CD4-positive, CD25-positive, alpha-beta regulatory T cell (primary cell): Measurements from ENCODE around the gene CYB5R3. TPM values are rescaled to one million over a fixed set of nuclear protein-coding genes. Genes with fewer than 3 reads are reported as not detected.
A peak's percentile ranks its signal among the peaks of the same experiment; 100 is the strongest.

Experiments
- ATAC-seq, 2 donors: fragments of 150-1000 bp; cut with Tn5 transposase; one replicate each; pipeline ENCODE4 v1.10.0; 2021; ENCODE audit warnings: low read depth in 2 of 2, moderate number of reproducible peaks in 2 of 2, moderate library complexity in 1 of 2
- DNase-seq, 3 donors: peaks; one replicate each; pipeline versions ENCODE4 v3.0.0 to v3.0.0-alpha.2; 2012 to 2022; ENCODE audit warnings: mixed read lengths in 1 of 3
- H3K27ac ChIP-seq: one replicate; pipeline ENCODE4 v1.7.0; 2013; ENCODE audit warnings: mild to moderate bottlenecking, low read length; ENCODE audit not compliant: insufficient read depth, poor library complexity, severe bottlenecking
- H3K27me3 ChIP-seq: one replicate; pipeline ENCODE4 v1.7.0; 2013; ENCODE audit warnings: low read length; ENCODE audit not compliant: control insufficient read depth, insufficient read depth
- H3K36me3 ChIP-seq: one replicate; pipeline ENCODE4 v1.7.0; 2013; ENCODE audit warnings: mild to moderate bottlenecking, low read length, moderate library complexity; ENCODE audit not compliant: control insufficient read depth, insufficient read depth
- H3K4me1 ChIP-seq: 2 replicates; pipeline ENCODE4 v1.7.0; 2013; ENCODE audit warnings: mild to moderate bottlenecking, low read length; ENCODE audit not compliant: insufficient read depth, control insufficient read depth, poor library complexity, severe bottlenecking
- H3K4me3 ChIP-seq: one replicate; pipeline ENCODE4 v1.7.0; 2013; ENCODE audit warnings: low read depth, mild to moderate bottlenecking, low read length, moderate library complexity
- H3K9me3 ChIP-seq, 2 experiments: 1 replicate in 1 of 2; 2 replicates in 1 of 2; pipeline ENCODE4 v1.7.0; 2013; ENCODE audit warnings: low read length in 2 of 2, mild to moderate bottlenecking in 1 of 2, moderate library complexity in 1 of 2; ENCODE audit not compliant: control insufficient read depth in 2 of 2
- H3K27ac Mint-ChIP-seq, 3 donors: one replicate each; pipeline ENCODE4 v1.8.0; 2020 to 2022; ENCODE audit warnings: mild to moderate bottlenecking in 3 of 3, mixed read lengths in 3 of 3, moderate library complexity in 2 of 3
- H3K27me3 Mint-ChIP-seq: one replicate; pipeline ENCODE4 v1.8.0; 2022; ENCODE audit warnings: mild to moderate bottlenecking, mixed read lengths
- H3K36me3 Mint-ChIP-seq: one replicate; pipeline ENCODE4 v1.8.0; 2020; ENCODE audit warnings: mixed read lengths
- H3K4me1 Mint-ChIP-seq, 4 donors: one replicate each; pipeline ENCODE4 v1.8.0; 2020 to 2022; ENCODE audit warnings: mixed read lengths in 4 of 4, mild to moderate bottlenecking in 1 of 4
- H3K4me3 Mint-ChIP-seq, 4 donors: one replicate each; pipeline ENCODE4 v1.8.0; 2020 to 2022; ENCODE audit warnings: mild to moderate bottlenecking in 4 of 4, mixed read lengths in 4 of 4, moderate library complexity in 3 of 4
- H3K9me3 Mint-ChIP-seq, 7 donors: one replicate each; pipeline ENCODE4 v1.8.0; 2020 to 2022; ENCODE audit warnings: mixed read lengths in 7 of 7, mild to moderate bottlenecking in 3 of 7, moderate library complexity in 2 of 7
- polyA plus RNA-seq, 4 donors: library from polyadenylated mRNA; unstranded; fragments of 300-500 nt; fragmentation: Illumina TruSeq; gene quantifications; one replicate each; pipeline ENCODE4 v1.2.3, GENCODE V29; 2021
- total RNA-seq: library from RNA; stranded (reverse); gene quantifications from one replicate; pipeline ENCODE4 v1.2.3, GENCODE V29; 2022

The CYB5R3 gene
- total and polyA plus RNA-seq, 5 donors from 2014 or later, result 46.6 to 56.3 (median 56.2) TPM

DNA sequence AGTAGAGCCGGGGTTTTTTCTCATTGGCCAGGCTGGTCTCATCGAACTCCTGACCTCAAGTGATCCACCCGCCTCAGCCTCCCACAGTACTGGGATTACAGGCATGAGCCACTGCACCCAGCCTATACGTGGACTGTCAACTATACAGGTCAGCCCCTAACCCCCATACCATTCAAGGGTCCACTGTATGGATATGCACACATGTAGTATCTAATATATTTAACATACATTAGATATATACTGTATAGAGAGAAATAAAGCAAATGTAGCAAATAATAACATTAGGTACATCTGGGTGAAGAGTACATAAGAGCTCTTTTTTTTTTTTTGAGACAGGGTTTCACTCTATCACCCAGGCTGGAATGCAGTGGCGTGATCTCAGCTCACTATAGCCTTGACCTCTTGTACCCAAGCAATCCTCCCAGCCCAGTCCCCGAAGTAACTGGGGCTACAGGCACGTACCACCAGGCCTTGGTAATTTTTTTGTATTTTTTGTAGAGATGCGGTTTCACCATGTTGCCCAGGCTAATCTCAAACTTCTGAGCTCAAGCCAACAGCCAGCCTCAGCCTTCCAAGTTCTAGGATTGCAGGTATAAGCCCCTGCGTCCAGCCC lies 7.3 kb downstream of the CYB5R3 start:
- DNase-seq (no peak), ATAC-seq (no peak)
- Histone ChIP-seq H3K27ac (no peak overlapping the region), H3K9me3 (no peaks in the 10 kb centered on the region), H3K27me3 (no peaks in the 10 kb centered on the region), H3K4me3 (no peak overlapping the region), H3K36me3 (no peaks in the 10 kb centered on the region), H3K4me1 (peaks cover 2% of the 10 kb centered on the region)
- Mint-ChIP-seq H3K36me3 (peaks cover 5% of the 10 kb centered on the region), H3K9me3 (no peaks in the 10 kb centered on the region), H3K4me1 (peaks cover 0 to 31% (median 7%) of the 10 kb centered on the region in 4 donors), H3K27ac (peak overlapping the region in 1 of 3 donors; percentile 15), H3K4me3 (no peak overlapping the region), H3K27me3 (no peaks in the 10 kb centered on the region)

DNA sequence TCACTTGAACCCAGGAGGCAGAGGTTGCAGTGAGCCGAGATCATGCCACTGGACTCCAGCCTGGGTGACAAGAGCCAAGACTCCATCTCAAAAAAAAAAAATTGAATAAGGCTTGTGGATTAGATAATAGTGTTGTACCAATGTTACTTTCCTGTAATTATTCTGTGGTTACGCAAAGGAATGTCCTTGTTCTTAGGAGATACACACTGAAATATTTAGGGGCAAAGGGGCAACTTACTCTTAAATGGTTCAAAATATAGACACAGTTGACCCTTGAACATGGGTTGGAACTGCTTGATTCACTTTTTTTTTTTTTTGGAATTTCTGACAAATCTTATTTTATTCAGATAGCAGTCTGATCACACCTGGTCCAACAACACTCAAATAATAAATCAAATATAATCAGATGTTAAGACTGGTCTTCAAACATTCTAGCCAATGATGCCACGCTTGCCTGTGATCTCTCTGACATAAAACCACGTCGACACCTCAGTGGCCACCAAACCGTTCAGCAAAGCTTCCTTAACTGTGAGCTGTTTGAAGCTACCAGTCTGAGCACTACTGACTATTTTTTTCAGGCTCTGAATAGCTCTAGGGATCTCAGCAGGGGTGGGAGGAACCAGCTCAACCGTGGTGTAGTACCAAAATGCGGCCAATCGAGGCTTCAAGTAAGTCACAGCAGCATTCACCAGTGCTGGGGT lies 9.5 kb downstream of the CYB5R3 start:
- Mint-ChIP-seq H3K36me3 (peaks cover 5% of the 10 kb centered on the region), H3K4me3 (no peak overlapping the region), H3K4me1 (peaks cover 0 to 17% (median 7%) of the 10 kb centered on the region in 4 donors), H3K27me3 (no peaks in the 10 kb centered on the region), H3K27ac (no peak overlapping the region), H3K9me3 (no peaks in the 10 kb centered on the region)
- H3K27me3 ChIP-seq, result no peaks in the 10 kb centered on the region
- ATAC-seq (no peak), DNase-seq (no peak)
- H3K4me3 ChIP-seq, result no peak overlapping the region
- H3K27ac ChIP-seq, result no peak overlapping the region
- H3K4me1 ChIP-seq, result no peaks in the 10 kb centered on the region
- H3K9me3 ChIP-seq, result no peaks in the 10 kb centered on the region
- H3K36me3 ChIP-seq, result peaks cover 9% of the 10 kb centered on the region

DNA sequence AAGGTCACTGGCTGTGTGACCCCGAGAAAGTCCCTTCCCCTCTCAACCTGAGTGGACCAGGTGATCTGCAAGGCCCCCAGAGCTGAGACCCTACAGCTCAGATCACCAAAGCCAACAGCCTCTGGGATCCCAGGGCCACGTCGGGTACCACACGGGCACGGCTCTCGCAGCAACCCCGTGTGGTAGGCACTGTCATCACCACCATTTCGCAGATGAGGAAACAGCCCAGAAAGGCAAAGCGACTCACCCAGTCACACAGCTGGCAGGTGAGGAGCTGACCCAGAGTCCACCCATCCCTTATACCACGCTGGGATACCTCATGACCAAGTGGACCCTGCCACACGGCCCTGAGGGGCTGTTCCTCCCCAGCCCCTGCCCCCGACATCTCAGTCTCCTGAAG lies 11.6 kb downstream of the CYB5R3 start:
- Mint-ChIP-seq H3K27me3 (no peaks in the 10 kb centered on the region), H3K9me3 (no peaks in the 10 kb centered on the region), H3K27ac (no peak overlapping the region), H3K36me3 (peaks cover 5% of the 10 kb centered on the region), H3K4me3 (no peak overlapping the region), H3K4me1 (peaks cover 0 to 6% (median 1%) of the 10 kb centered on the region in 4 donors)
- Histone ChIP-seq H3K4me3 (no peak overlapping the region), H3K4me1 (no peaks in the 10 kb centered on the region), H3K27ac (no peak overlapping the region), H3K36me3 (peaks cover 21% of the 10 kb centered on the region), H3K27me3 (no peaks in the 10 kb centered on the region), H3K9me3 (no peaks in the 10 kb centered on the region)
- no peak for DNase-seq
- ATAC-seq, result no peak

DNA sequence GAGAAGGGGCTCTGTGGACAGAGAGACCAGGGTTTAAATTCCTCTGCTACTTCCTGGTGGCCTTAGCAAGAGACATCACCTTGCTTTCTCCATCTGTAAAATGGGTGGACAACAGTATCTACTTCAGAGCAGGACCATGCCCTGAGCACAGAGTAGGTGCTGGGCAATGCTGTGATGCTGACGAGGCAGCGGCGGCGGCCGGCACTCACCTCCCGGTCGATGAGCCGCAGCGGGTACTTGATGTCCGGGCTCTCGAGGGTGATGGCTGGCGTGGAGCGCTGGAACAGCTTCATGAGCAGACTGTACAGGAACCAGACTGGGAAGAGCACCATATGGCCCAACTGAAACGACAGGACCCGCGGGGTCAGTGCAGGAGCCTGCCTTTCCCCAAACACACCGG lies 12.7 kb downstream of the CYB5R3 start:
- H3K27me3 Mint-ChIP-seq, result no peaks in the 10 kb centered on the region
- Histone ChIP-seq H3K9me3 (no peaks in the 10 kb centered on the region), H3K4me1 (no peaks in the 10 kb centered on the region), H3K27ac (no peak overlapping the region), H3K27me3 (no peaks in the 10 kb centered on the region), H3K4me3 (no peak overlapping the region), H3K36me3 (peaks cover 31% of the 10 kb centered on the region)
- peaks cover 0 to 3% (median under 1%) of the 10 kb centered on the region in 4 donors for H3K4me1 Mint-ChIP-seq
- no peak for DNase-seq
- no peak for ATAC-seq
- H3K36me3 Mint-ChIP-seq, result peaks cover 8% of the 10 kb centered on the region
- no peak overlapping the region for H3K27ac Mint-ChIP-seq
- no peak overlapping the region for H3K4me3 Mint-ChIP-seq
- no peaks in the 10 kb centered on the region for H3K9me3 Mint-ChIP-seq

DNA sequence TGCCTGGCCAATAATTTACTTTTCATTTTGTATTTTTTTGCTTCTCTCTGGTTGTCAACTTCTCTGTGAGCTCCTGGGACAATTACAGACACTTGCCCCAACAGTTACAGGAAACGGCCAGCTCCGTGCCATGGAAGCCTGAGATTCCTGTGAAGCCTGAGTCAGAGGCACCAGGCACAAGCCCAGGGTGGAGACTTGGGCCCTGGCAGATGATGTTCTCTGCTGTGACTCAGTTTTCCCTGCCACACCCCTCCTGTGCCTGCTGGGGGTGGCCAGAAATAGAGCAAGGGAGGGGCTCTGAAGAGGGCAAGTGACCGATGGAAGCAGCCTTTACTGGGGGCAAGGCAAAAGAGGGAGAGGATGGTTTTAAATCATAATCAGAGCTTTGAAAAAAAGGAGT lies 13.7 kb downstream of the CYB5R3 start:
- no peaks in the 10 kb centered on the region for H3K4me1 ChIP-seq
- DNase-seq (no peak), ATAC-seq (no peak)
- H3K9me3 ChIP-seq, result no peaks in the 10 kb centered on the region
- Mint-ChIP-seq H3K9me3 (peaks cover 0 to 2% (median 0%) of the 10 kb centered on the region in 7 donors), H3K4me3 (no peak overlapping the region), H3K27ac (peak overlapping the region in 1 of 3 donors; percentile 23), H3K4me1 (peaks cover 0 to 3% (median 0%) of the 10 kb centered on the region in 4 donors), H3K27me3 (no peaks in the 10 kb centered on the region), H3K36me3 (peaks cover 8% of the 10 kb centered on the region)
- no peak overlapping the region for H3K27ac ChIP-seq
- no peaks in the 10 kb centered on the region for H3K27me3 ChIP-seq
- no peak overlapping the region for H3K4me3 ChIP-seq
- H3K36me3 ChIP-seq, result peaks cover 35% of the 10 kb centered on the region

DNA sequence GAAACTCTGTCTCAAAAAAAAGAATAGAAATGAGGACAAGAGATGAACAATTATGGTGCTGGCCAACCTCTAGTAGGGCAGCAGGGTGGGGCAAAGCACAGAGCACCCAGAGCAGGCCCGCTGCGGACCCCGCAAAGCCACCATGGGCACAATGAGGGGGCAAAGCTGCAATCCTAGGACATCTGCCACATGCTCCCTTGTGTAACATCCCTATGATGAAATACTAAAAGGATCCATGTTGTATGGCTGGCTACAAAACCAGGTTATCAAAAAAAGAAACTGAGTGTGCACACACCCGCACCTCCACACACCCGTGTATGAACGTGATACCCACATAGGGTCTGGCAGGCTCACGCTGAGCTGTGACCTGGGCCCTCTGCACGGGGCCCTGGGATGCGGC lies 16.2 kb downstream of the CYB5R3 start:
- Mint-ChIP-seq H3K36me3 (peaks cover 15% of the 10 kb centered on the region), H3K4me1 (no peaks in the 10 kb centered on the region), H3K4me3 (no peak overlapping the region), H3K27ac (no peak overlapping the region), H3K9me3 (peaks cover 0 to 2% (median 0%) of the 10 kb centered on the region in 7 donors), H3K27me3 (no peaks in the 10 kb centered on the region)
- ATAC-seq (no peak), DNase-seq (no peak)
- H3K27ac ChIP-seq, result no peak overlapping the region
- no peaks in the 10 kb centered on the region for H3K9me3 ChIP-seq
- H3K36me3 ChIP-seq, result peaks cover 43% of the 10 kb centered on the region
- H3K27me3 ChIP-seq, result no peaks in the 10 kb centered on the region
- no peaks in the 10 kb centered on the region for H3K4me1 ChIP-seq
- no peak overlapping the region for H3K4me3 ChIP-seq

DNA sequence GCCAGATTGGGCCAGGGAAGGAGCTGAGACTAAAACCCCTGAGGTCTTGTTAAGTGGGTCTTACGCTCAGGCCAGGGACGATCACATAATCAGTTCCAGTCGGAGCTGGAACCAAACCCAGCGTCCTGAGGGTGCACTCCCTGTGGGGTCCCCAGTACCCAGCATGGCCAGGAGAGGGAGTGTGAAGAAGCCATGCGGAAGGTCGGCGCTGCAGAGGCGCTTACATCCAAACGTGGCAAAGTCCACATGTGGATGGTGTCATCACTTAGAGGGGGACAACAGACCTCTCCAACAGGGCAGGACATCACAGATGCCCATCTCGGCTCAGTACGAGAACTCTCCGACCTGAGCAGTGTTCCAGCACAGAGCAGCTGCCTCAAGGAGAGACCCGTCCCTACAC lies 17.1 kb downstream of the CYB5R3 start:
- H3K36me3 Mint-ChIP-seq, result peaks cover 12% of the 10 kb centered on the region
- no peaks in the 10 kb centered on the region for H3K27me3 ChIP-seq
- no peak overlapping the region for H3K4me3 ChIP-seq
- DNase-seq, result no peak
- peaks cover 48% of the 10 kb centered on the region for H3K36me3 ChIP-seq
- H3K4me1 Mint-ChIP-seq, result no peaks in the 10 kb centered on the region
- H3K27ac ChIP-seq, result no peak overlapping the region
- H3K9me3 ChIP-seq, result no peaks in the 10 kb centered on the region
- peaks cover 0 to 2% (median 0%) of the 10 kb centered on the region in 7 donors for H3K9me3 Mint-ChIP-seq
- H3K27me3 Mint-ChIP-seq, result no peaks in the 10 kb centered on the region
- no peaks in the 10 kb centered on the region for H3K4me1 ChIP-seq
- H3K27ac Mint-ChIP-seq, result no peak overlapping the region
- no peak overlapping the region for H3K4me3 Mint-ChIP-seq
- no peak for ATAC-seq
